Mucosa of descending colon (tissue), 3 donors: Measurements from ENCODE around the gene ALPK3. TPM values are rescaled to one million over a fixed set of nuclear protein-coding genes. Genes with fewer than 3 reads are reported as not detected.
A peak's percentile ranks its signal among the peaks of the same experiment; 100 is the strongest.

Source experiments
- ATAC-seq: fragments of 200-7000 bp; cut with Tn5 transposase; one replicate; pipeline ENCODE4 v1.9.1; 2020; ENCODE audit warnings: mild to moderate bottlenecking, moderate library complexity
- DNase-seq, 3 donors: peaks; one replicate each; pipeline ENCODE4 v3.0.0-alpha.2; 2020
- H3K36me3 ChIP-seq: fragments of 200-600 bp; one replicate; pipeline ENCODE4 v1.8.0; 2021; ENCODE audit warnings: low read depth, mild to moderate bottlenecking
- H3K4me1 ChIP-seq: fragments of 200-600 bp; one replicate; pipeline ENCODE4 v1.8.0; 2021; ENCODE audit warnings: low read depth, mild to moderate bottlenecking
- H3K4me3 ChIP-seq: fragments of 200-600 bp; one replicate; pipeline ENCODE4 v1.8.0; 2021; ENCODE audit warnings: mild to moderate bottlenecking
- H3K9me3 ChIP-seq: fragments of 200-600 bp; one replicate; pipeline ENCODE4 v1.8.0; 2021; ENCODE audit warnings: mild to moderate bottlenecking
- intact Hi-C, 2 donors: fragments of 100-400 bp; cut with DNase I in 1 of 2; cut with micrococcal nuclease in 1 of 2; formaldehyde crosslinking; loops; one replicate each; pipeline versions ENCODE4 v1.11.0 to v1.11.1; 2022; cut with DNase I, micrococcal nuclease
- total RNA-seq, 3 donors: library from RNA; stranded (reverse); fragmentation: NEBNext Ultra II Directional in 2 of 3; extraction: Animal tissue kit (Norgen Biotek cat#: 25700) in 2 of 3; gene quantifications; one replicate each; pipeline versions ENCODE4 v1.2.1 to v1.2.4, GENCODE V29; 2021 to 2023
- TF ChIP-seq, protein P1 (sequence below): fragments of 200-600 bp; IDR thresholded peaks from one replicate; pipeline ENCODE4 v1.8.0; 2022; ENCODE audit warnings: antibody characterized with exemption, mild to moderate bottlenecking
- donor health status: DM: no; HTN: no; CAD: no; lungs with moderate emphysema.
- donor health status: DM: no; HTN: no; CAD: no.
- donor health status: DM: no; HTN: yes; CAD: no.

Gene ALPK3
- total RNA-seq, 3 donors from 2014 or later = 1.3 to 15.3 (median 1.9) TPM

DNA sequence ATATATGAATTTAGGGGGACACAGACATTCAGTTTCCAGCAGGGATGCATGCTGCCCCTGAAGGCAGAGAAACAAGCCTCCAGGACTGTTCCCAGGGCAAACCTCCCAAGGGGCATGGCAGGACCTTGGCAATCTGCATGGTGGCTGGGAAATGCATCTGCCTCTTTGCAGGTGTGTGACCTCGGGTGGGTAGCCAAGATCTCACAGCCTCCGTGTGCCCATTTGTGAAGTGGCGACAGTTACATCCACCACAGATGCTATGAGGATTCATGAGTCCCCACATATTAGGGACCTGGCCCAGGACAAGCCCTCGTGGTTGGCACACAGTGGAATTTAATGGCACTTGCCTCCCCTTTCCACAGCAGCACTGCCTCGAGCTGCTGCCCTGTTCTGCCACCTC is 97.2 kb downstream of the ALPK3 start:
- H3K9me3 ChIP-seq = no peaks in the 10 kb centered on the region
- TF ChIP-seq, protein P1, sequence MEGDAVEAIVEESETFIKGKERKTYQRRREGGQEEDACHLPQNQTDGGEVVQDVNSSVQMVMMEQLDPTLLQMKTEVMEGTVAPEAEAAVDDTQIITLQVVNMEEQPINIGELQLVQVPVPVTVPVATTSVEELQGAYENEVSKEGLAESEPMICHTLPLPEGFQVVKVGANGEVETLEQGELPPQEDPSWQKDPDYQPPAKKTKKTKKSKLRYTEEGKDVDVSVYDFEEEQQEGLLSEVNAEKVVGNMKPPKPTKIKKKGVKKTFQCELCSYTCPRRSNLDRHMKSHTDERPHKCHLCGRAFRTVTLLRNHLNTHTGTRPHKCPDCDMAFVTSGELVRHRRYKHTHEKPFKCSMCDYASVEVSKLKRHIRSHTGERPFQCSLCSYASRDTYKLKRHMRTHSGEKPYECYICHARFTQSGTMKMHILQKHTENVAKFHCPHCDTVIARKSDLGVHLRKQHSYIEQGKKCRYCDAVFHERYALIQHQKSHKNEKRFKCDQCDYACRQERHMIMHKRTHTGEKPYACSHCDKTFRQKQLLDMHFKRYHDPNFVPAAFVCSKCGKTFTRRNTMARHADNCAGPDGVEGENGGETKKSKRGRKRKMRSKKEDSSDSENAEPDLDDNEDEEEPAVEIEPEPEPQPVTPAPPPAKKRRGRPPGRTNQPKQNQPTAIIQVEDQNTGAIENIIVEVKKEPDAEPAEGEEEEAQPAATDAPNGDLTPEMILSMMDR = no peak
- H3K4me3 ChIP-seq = no peak overlapping the region
- no peaks in the 10 kb centered on the region for H3K36me3 ChIP-seq
- intact Hi-C loops = no loop called here
- no peak for DNase-seq
- peaks cover 5% of the 10 kb centered on the region for H3K4me1 ChIP-seq
- no peak for ATAC-seq

DNA sequence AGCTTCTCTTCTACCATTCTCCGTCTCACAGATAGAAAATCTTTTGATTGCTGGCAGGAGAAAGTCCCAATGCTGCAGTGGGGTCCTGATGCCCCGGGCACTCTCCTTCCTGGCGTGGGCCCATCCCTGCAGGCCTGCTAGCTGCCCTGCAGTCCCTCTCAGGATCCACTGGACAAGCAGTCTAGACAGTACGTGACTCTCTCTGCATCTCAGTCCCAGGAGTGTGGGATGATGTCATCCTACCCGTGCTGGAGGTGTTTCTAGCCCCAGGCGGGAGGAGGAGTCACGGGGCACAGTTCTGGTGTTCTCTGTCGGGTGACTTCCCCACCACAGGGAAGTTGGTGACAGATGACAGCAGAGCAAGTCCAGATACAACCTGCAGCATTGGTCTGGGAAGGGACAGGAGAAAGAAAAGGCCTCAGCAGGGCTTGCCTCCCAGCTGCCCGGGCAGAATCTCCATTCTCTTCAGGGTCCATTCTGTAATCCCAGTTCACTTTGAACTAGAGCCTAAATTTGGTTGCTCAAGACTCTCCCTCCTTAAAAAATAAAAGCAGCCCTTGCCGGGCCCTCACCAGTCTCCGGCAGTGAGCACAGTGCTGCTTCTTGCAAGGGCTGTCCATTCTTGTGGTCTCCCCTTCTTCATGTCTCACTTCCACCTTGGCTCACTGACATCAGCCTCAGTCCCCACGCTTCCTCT is 97.9 kb downstream of the ALPK3 start:
- H3K36me3 ChIP-seq = no peaks in the 10 kb centered on the region
- TF ChIP-seq, protein P1 = no peak
- peak; percentile 60 for ATAC-seq

DNA sequence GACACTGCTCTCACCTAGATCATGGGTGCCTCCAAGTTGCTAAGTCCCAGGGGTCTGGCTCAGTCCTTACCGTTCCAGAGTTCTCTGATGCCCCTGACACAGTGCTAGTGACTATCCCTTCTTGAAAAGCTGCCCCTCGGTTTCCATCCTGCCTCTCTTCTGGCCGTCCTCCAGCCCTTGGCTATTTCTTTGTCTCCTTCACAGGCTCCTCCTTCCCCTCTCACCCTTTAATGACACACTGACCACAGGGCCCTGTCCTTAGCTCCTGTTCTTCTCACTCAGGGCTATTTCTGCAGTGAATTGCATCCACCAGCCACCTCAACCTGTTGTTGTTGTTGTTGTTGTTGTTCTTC is 98.4 kb downstream of the ALPK3 start:
- DNase-seq (no peak), ATAC-seq (no peak)
- Histone ChIP-seq H3K36me3 (no peaks in the 10 kb centered on the region), H3K9me3 (no peaks in the 10 kb centered on the region), H3K4me1 (peaks cover 5% of the 10 kb centered on the region), H3K4me3 (no peak overlapping the region)
- intact Hi-C loops = no loop called here
- TF ChIP-seq, protein P1 = no peak

More for the DNA sequence above, 97.9 kb downstream of the ALPK3 start:
- peak in 1 of 3 donors; percentile 28 for DNase-seq
- Histone ChIP-seq H3K9me3 (no peaks in the 10 kb centered on the region), H3K4me3 (no peak overlapping the region), H3K4me1 (peaks cover 5% of the 10 kb centered on the region)
- intact Hi-C loops = no loop called here

DNA sequence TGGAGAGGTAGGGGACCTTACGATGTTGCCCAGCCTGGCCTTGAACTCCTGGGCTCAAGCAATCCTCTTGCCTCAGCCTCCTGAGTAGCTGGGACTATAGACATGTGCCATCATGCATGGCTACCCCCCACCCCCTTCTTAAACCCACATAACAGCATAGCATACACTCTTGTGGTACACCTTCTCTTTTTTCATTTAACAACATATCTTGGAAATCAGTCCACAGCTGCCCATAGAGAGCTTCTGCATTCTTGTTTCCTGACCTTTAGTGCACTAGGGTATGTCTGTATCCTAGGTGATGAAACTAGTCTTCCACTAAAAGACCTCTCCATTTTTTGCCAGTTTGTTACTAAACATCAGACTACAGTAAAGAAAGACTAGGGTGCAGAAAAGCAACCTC is 100.3 kb downstream of the ALPK3 start:
- no peak for ATAC-seq
- DNase-seq = no peak
- Histone ChIP-seq H3K9me3 (no peaks in the 10 kb centered on the region), H3K36me3 (no peaks in the 10 kb centered on the region), H3K4me1 (no peaks in the 10 kb centered on the region), H3K4me3 (no peak overlapping the region)
- TF ChIP-seq, protein P1 = no peak
- intact Hi-C loops = no loop called here

DNA sequence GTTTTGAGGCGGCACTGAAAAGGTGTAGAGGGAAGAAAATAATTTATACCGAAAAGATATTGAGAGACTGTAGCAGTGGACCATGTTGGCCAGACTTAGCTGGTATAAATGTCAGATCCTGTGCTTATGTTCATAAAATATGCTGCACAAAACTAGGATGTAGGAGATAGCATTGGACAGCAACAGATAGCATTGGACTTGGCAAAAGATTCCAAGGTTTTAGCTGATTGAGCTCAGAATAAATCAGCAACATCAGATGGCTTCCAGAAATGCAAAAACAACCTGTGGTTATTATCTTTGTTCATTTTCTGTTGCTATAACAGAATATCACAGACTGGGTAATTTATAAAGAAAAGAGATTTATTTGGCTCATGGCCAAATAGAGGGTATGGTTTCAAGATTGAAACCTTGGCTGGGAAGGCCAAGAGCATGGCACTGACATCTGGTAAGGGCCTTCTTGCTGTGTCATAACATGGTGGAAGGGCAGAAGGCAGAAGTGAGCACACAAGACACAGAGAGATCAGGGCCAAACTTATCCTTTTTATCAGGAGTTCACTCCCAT is 102.0 kb downstream of the ALPK3 start:
- Histone ChIP-seq H3K4me3 (no peak overlapping the region), H3K36me3 (no peaks in the 10 kb centered on the region), H3K9me3 (no peaks in the 10 kb centered on the region), H3K4me1 (no peaks in the 10 kb centered on the region)
- TF ChIP-seq, protein P1 = no peak
- DNase-seq (no peak), ATAC-seq (no peak)
- intact Hi-C loops = no loop called here
